IMR-90 (cell line): ENCODE data around the gene NBEA. TPM values are rescaled to one million over a fixed set of nuclear protein-coding genes. Genes with fewer than 3 reads are reported as not detected.

Experiments used
- ATAC-seq: fragments of 200-7000 bp; cut with Tn5 transposase; 2 replicates; pipeline ENCODE4 v1.9.1; 2020; ENCODE audit warnings: low read depth, mild to moderate bottlenecking, moderate library complexity
- BruUV-seq: library from RNA; stranded (reverse); fragments of 400-500 nt; replicated peaks from 2 replicates; lab custom pipeline; 2021; lab: Mats Ljungman, UMichigan
- CTCF ChIA-PET: fragments of 300-600 bp; formaldehyde crosslinking; extraction: SDS; loops from one replicate; lab custom pipeline; 2021; ENCODE audit warnings: antibody characterized with exemption; lab: Yijun Ruan, JAX
- POLR2A ChIA-PET: fragments of 300-600 bp; sonication (Branson Sonifier 250); formaldehyde crosslinking; loops from one replicate; lab custom pipeline; 2022; ENCODE audit warnings: antibody characterized with exemption; ENCODE audit not compliant: unreplicated experiment; lab: Charles Lee
- DNase-seq: peaks from one replicate; pipeline ENCODE4 v3.0.0; 2013
- H2AFZ ChIP-seq: replicated peaks from 2 replicates; pipeline ENCODE3; 2013; ENCODE audit warnings: low read length, mild to moderate bottlenecking; ENCODE audit not compliant: poor library complexity
- H2AK5ac ChIP-seq: 2 replicates; pipeline ENCODE4 v1.6.1; 2013; ENCODE audit warnings: low read depth, low read length, inconsistent platforms
- H2AK9ac ChIP-seq: replicated peaks from 2 replicates; pipeline ENCODE3; 2013; ENCODE audit warnings: mild to moderate bottlenecking, low read depth, low read length, moderate library complexity; ENCODE audit not compliant: poor library complexity
- H2BK120ac ChIP-seq: 2 replicates; pipeline ENCODE4 v1.6.1; 2013; ENCODE audit warnings: low read depth, low read length, inconsistent platforms
- H2BK15ac ChIP-seq: 3 replicates; pipeline ENCODE4 v1.6.1; 2013; ENCODE audit warnings: low read depth, low read length, inconsistent platforms
- H2BK20ac ChIP-seq: 2 replicates; pipeline ENCODE4 v1.6.1; 2013; ENCODE audit warnings: low read depth, mild to moderate bottlenecking, inconsistent platforms, low read length, moderate library complexity
- H2BK5ac ChIP-seq: 2 replicates; pipeline ENCODE4 v1.6.1; 2013; ENCODE audit warnings: mild to moderate bottlenecking, low read depth, low read length, inconsistent platforms; ENCODE audit not compliant: poor library complexity, severe bottlenecking
- H3K14ac ChIP-seq: replicated peaks from 2 replicates; pipeline ENCODE4 v1.6.1; 2013; ENCODE audit warnings: low read depth, low read length, inconsistent platforms
- H3K18ac ChIP-seq: 2 replicates; pipeline ENCODE4 v1.6.1; 2013; ENCODE audit warnings: low read depth, low read length, control low read depth
- H3K23ac ChIP-seq: 2 replicates; pipeline ENCODE4 v1.6.1; 2013; ENCODE audit warnings: low read depth, low read length, inconsistent platforms
- H3K27ac ChIP-seq: 2 replicates; pipeline ENCODE4 v1.5.1; 2013; ENCODE audit warnings: mild to moderate bottlenecking, control low read depth, low read length; ENCODE audit not compliant: insufficient read depth
- H3K27me3 ChIP-seq: 2 replicates; pipeline ENCODE4 v1.6.1; 2013; ENCODE audit warnings: low read length; ENCODE audit not compliant: control insufficient read depth, insufficient read depth
- H3K36me3 ChIP-seq: 2 replicates; pipeline ENCODE4 v1.6.1; 2013; ENCODE audit warnings: low read length, mixed read lengths; ENCODE audit not compliant: control insufficient read depth, insufficient read depth
- H3K4ac ChIP-seq: 2 replicates; pipeline ENCODE4 v1.6.1; 2013; ENCODE audit warnings: low read depth, low read length, inconsistent platforms
- H3K4me1 ChIP-seq: 2 replicates; pipeline ENCODE4 v1.6.1; 2013; ENCODE audit warnings: low read length, mixed read lengths; ENCODE audit not compliant: control insufficient read depth, insufficient read depth
- H3K4me2 ChIP-seq: 2 replicates; pipeline ENCODE4 v1.6.1; 2013; ENCODE audit warnings: low read depth, mild to moderate bottlenecking, control low read depth, low read length, moderate library complexity
- H3K4me3 ChIP-seq: 2 replicates; pipeline ENCODE4 v1.5.1; 2013; ENCODE audit warnings: low read depth, mild to moderate bottlenecking, control low read depth, low read length, moderate library complexity; ENCODE audit not compliant: insufficient read depth
- H3K56ac ChIP-seq: 2 replicates; pipeline ENCODE4 v1.6.1; 2013; ENCODE audit warnings: low read length, inconsistent platforms; ENCODE audit not compliant: insufficient read depth; ENCODE audit errors: extremely low read depth
- H3K79me1 ChIP-seq, 2 experiments: 2 replicates each; pipeline ENCODE4 v1.6.1; 2013; ENCODE audit warnings: low read length in 2 of 2, inconsistent platforms in 1 of 2, low read depth in 1 of 2
- H3K9ac ChIP-seq: 2 replicates; pipeline ENCODE4 v1.6.1; 2013; ENCODE audit warnings: low read depth, low read length, control low read depth
- H3K9me1 ChIP-seq: 2 replicates; pipeline ENCODE4 v1.6.1; 2013; ENCODE audit warnings: low read length, inconsistent platforms; ENCODE audit not compliant: insufficient read depth
- H3K9me3 ChIP-seq: 2 replicates; pipeline ENCODE4 v1.6.1; 2013; ENCODE audit warnings: low read length; ENCODE audit not compliant: control insufficient read depth, insufficient read depth
- H4K20me1 ChIP-seq: 2 replicates; pipeline ENCODE4 v1.6.1; 2013; ENCODE audit warnings: low read length, inconsistent platforms; ENCODE audit not compliant: insufficient read depth
- H4K5ac ChIP-seq: 2 replicates; pipeline ENCODE4 v1.6.1; 2013; ENCODE audit warnings: mild to moderate bottlenecking, low read depth, low read length, control low read depth
- H4K8ac ChIP-seq, 2 experiments: 2 replicates each; pipeline ENCODE4 v1.6.1; 2013; ENCODE audit warnings: low read depth in 2 of 2, low read length in 2 of 2, control low read depth in 1 of 2, inconsistent platforms in 1 of 2
- H4K91ac ChIP-seq: 2 replicates; pipeline ENCODE4 v1.6.1; 2013; ENCODE audit warnings: low read depth, low read length, inconsistent platforms; ENCODE audit not compliant: insufficient read depth
- BHLHE40 ChIP-seq: fragments of 150-350 bp; IDR thresholded peaks from 2 replicates; pipeline ENCODE4 v1.6.1; 2016; ENCODE audit warnings: mild to moderate bottlenecking, low read depth, low read length
- CHD1 ChIP-seq: IDR thresholded peaks from 2 replicates; pipeline ENCODE4 v1.6.1; 2012; ENCODE audit warnings: low read depth, low read length, improper control_type of control experiment
- CTCF ChIP-seq: conservative IDR thresholded peaks from 2 replicates; pipeline ENCODE4 v1.5.1; 2012; ENCODE audit warnings: mild to moderate bottlenecking, low read depth, low read length, improper control_type of control experiment
- ELK1 ChIP-seq: fragments of 150-350 bp; IDR thresholded peaks from 2 replicates; pipeline ENCODE4 v1.6.1; 2016; ENCODE audit warnings: low read depth, mild to moderate bottlenecking, low read length, moderate library complexity, borderline replicate concordance
- FOS ChIP-seq: fragments of 150-350 bp; IDR thresholded peaks from 2 replicates; pipeline ENCODE4 v1.6.1; 2016; ENCODE audit warnings: low read depth, low read length
- MAFK ChIP-seq: IDR thresholded peaks from 2 replicates; pipeline ENCODE4 v1.6.1; 2012; ENCODE audit warnings: low read depth, low read length, improper control_type of control experiment
- MAZ ChIP-seq: IDR thresholded peaks from 2 replicates; pipeline ENCODE4 v1.6.1; 2012; ENCODE audit warnings: low read depth, mild to moderate bottlenecking, low read length, improper control_type of control experiment, moderate library complexity, borderline replicate concordance
- MXI1 ChIP-seq: IDR thresholded peaks from 2 replicates; pipeline ENCODE4 v1.6.1; 2012; ENCODE audit warnings: low read depth, mild to moderate bottlenecking, low read length, moderate library complexity, borderline replicate concordance
- NFE2L2 ChIP-seq: fragments of 150-350 bp; IDR thresholded peaks from 2 replicates; pipeline ENCODE4 v1.6.1; 2016; ENCODE audit warnings: low read depth, mild to moderate bottlenecking, low read length
- POLR2A ChIP-seq: IDR thresholded peaks from 2 replicates; pipeline ENCODE4 v1.6.1; 2012; ENCODE audit warnings: mild to moderate bottlenecking, low read depth, low read length
- RCOR1 ChIP-seq: IDR thresholded peaks from 2 replicates; pipeline ENCODE4 v1.6.1; 2012; ENCODE audit warnings: mild to moderate bottlenecking, low read length, improper control_type of control experiment; ENCODE audit not compliant: insufficient replicate concordance
- RFX5 ChIP-seq: IDR thresholded peaks from 2 replicates; pipeline ENCODE4 v1.8.0; 2012; ENCODE audit warnings: low read depth, mild to moderate bottlenecking, low read length, moderate library complexity
- SMC3 ChIP-seq: fragments of 150-350 bp; IDR thresholded peaks from 2 replicates; pipeline ENCODE4 v1.6.1; 2016; ENCODE audit warnings: low read depth, mild to moderate bottlenecking, antibody characterized with exemption, low read length, moderate library complexity
- USF2 ChIP-seq: fragments of 150-350 bp; IDR thresholded peaks from 2 replicates; pipeline ENCODE4 v1.6.1; 2017; ENCODE audit warnings: mild to moderate bottlenecking, antibody characterized with exemption, low read length, low read depth
- WGBS, 2 experiments: methylation state at CpG; one replicate each; pipeline versions ENCODE4 v1.1.5 to v1.1.7; 2013; ENCODE audit warnings: missing lambda C conversion rate in 2 of 2; ENCODE audit not compliant: insufficient read length in 1 of 2; ENCODE audit errors: extremely low coverage in 2 of 2; 5-methylcytosine and 5-hydroxymethylcytosine counted together
- dilution Hi-C: fragments of 300-500 bp; cut with HindIII; formaldehyde crosslinking; loops from one replicate; pipeline ENCODE4 v1.14.3; 2018; ENCODE audit warnings: low sequenced_read_pairs; ENCODE audit not compliant: unreplicated experiment
- in situ Hi-C: fragments of 300-500 bp; cut with MboI; formaldehyde crosslinking; loops from 3 replicates; pipeline ENCODE4 v1.14.3; 2019; ENCODE audit warnings: low sequenced_read_pairs, inconsistent platforms, mixed read lengths
- intact Hi-C: fragments of 100-400 bp; cut with micrococcal nuclease; formaldehyde crosslinking; loops from 2 replicates; pipeline ENCODE4 v1.10.0; 2022
- polyA plus RNA-seq, 3 experiments: library from polyadenylated mRNA; depleted of rRNA; stranded (reverse); fragments of >200 nt; gene quantifications; 2 replicates each; pipeline ENCODE4 v1.2.3, GENCODE V29; 2012; ENCODE audit warnings: low replicate concordance in 1 of 3
- total RNA-seq: library from RNA; depleted of rRNA; stranded (reverse); fragments of >200 nt; gene quantifications from 2 replicates; pipeline ENCODE4 v1.2.3, GENCODE V29; 2012

Gene NBEA
- total and polyA plus RNA-seq, 2 of the 4 experiments (the other 2 are of a cell fraction) = 0.82 to 2.2 TPM

GRCh38 chr13:35219021-35219420, 277.0 kb downstream of the NBEA start:
- H3K9ac ChIP-seq = no peak overlapping the region
- dilution Hi-C loops (no loop called here), intact Hi-C loops (loop anchor here (10.0 kb wide), 1 partner anchor 596 kb away; no protein-coding TSS in a partner anchor), in situ Hi-C loops (loop anchor here (25.0 kb wide), 1 partner anchor 743 kb away; no protein-coding TSS in a partner anchor)
- no peak overlapping the region for H3K14ac ChIP-seq
- H3K23ac ChIP-seq = no peak overlapping the region
- H3K27me3 ChIP-seq = no peaks in the 10 kb centered on the region
- H4K5ac ChIP-seq = no peak overlapping the region
- no peak for DNase-seq
- ChIA-PET POLR2A (no interaction called here), CTCF (no interaction called here)
- H3K4me1 ChIP-seq = no peaks in the 10 kb centered on the region
- no peak for ATAC-seq
- H3K27ac ChIP-seq = no peak overlapping the region
- H3K36me3 ChIP-seq = no peaks in the 10 kb centered on the region
- no peak overlapping the region for H3K18ac ChIP-seq
- no CpG with 5 or more reads among the region's 1 CpG for WGBS, 2 experiments
- no peak overlapping the region for H3K56ac ChIP-seq
- H2AFZ ChIP-seq = no peak overlapping the region
- no peaks in the 10 kb centered on the region for H4K20me1 ChIP-seq
- no peak for TF ChIP-seq USF2
- no peak for TF ChIP-seq MAZ
- no peak for TF ChIP-seq MAFK
- TF ChIP-seq SMC3 = no peak
- TF ChIP-seq CTCF = no peak
- no peak for TF ChIP-seq FOS
- TF ChIP-seq RCOR1 = no peak
- TF ChIP-seq MXI1 = no peak
- no peak for TF ChIP-seq ELK1
- TF ChIP-seq BHLHE40 = no peak
- TF ChIP-seq RFX5 = no peak
- no peak for TF ChIP-seq POLR2A
- no peak for TF ChIP-seq NFE2L2
- TF ChIP-seq CHD1 = no peak
- no peak overlapping the region for H3K4me3 ChIP-seq
- H3K9me3 ChIP-seq = no peaks in the 10 kb centered on the region
- H3K9me1 ChIP-seq = no peaks in the 10 kb centered on the region
- no peak overlapping the region for H4K8ac ChIP-seq
- H2AK9ac ChIP-seq = no peak overlapping the region
- H3K4ac ChIP-seq = no peak overlapping the region
- H3K79me1 ChIP-seq = no peaks in the 10 kb centered on the region
- no peak overlapping the region for H2BK120ac ChIP-seq
- no peak overlapping the region for H4K91ac ChIP-seq
- no peak overlapping the region for H2BK15ac ChIP-seq
- no TSS peak for BruUV-seq
- H3K4me2 ChIP-seq = no peak overlapping the region
- no peak overlapping the region for H2BK5ac ChIP-seq
- H2AK5ac ChIP-seq = no peak overlapping the region
- H2BK20ac ChIP-seq = no peak overlapping the region
